ENCODE results near the gene WDR82.

Gene WDR82

DNA sequence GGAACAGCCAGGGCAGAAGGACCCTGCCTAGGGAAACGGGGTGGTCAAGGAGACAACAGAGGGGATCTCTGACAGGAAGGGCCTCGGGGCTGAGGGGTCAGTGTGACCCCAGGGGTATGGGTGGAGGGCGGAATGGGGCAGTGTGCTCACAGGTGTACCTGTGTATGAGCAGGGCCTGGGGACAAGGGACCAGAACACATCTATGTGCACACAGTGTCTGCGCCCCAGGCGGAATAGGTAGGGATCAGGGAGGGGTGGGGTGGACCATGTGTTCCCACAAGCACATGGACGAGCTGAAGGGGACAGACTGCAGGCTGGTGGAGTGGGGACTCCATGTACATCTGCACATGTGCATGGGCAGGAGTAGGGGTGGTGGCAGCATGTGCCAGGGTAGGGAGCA lies 48.0 kb downstream of the WDR82 start:
- no peak overlapping the region for H3K27ac ChIP-seq
- TF ChIP-seq, protein P1, sequence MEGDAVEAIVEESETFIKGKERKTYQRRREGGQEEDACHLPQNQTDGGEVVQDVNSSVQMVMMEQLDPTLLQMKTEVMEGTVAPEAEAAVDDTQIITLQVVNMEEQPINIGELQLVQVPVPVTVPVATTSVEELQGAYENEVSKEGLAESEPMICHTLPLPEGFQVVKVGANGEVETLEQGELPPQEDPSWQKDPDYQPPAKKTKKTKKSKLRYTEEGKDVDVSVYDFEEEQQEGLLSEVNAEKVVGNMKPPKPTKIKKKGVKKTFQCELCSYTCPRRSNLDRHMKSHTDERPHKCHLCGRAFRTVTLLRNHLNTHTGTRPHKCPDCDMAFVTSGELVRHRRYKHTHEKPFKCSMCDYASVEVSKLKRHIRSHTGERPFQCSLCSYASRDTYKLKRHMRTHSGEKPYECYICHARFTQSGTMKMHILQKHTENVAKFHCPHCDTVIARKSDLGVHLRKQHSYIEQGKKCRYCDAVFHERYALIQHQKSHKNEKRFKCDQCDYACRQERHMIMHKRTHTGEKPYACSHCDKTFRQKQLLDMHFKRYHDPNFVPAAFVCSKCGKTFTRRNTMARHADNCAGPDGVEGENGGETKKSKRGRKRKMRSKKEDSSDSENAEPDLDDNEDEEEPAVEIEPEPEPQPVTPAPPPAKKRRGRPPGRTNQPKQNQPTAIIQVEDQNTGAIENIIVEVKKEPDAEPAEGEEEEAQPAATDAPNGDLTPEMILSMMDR (IDR thresholded peaks at IDR 0.05; ENCODE audit: low read depth, low read length) = no peak
- H3K27me3 ChIP-seq (ENCODE audit: insufficient read depth, low read depth, severe bottlenecking) = no peaks in the 10 kb centered on the region
- DNase-seq = no peak
- H3K9me3 ChIP-seq (ENCODE audit: severe bottlenecking) = no peaks in the 10 kb centered on the region
- no peak overlapping the region for H3K4me3 ChIP-seq (ENCODE audit: low read depth, low read length)
- peaks cover 8% of the 10 kb centered on the region for H3K36me3 ChIP-seq

GRCh38 chr3:52229656-52230055 lies 48.8 kb downstream of the WDR82 start:
- TF ChIP-seq, protein P1 (IDR thresholded peaks at IDR 0.05; ENCODE audit: low read depth, low read length) = no peak
- Histone ChIP-seq H3K27me3 (ENCODE audit: insufficient read depth, low read depth, severe bottlenecking) (no peaks in the 10 kb centered on the region), H3K27ac (no peak overlapping the region), H3K4me3 (ENCODE audit: low read depth, low read length) (no peak overlapping the region), H3K36me3 (peaks cover 8% of the 10 kb centered on the region), H3K9me3 (ENCODE audit: severe bottlenecking) (no peaks in the 10 kb centered on the region)
- no peak for DNase-seq

GRCh38 chr3:52228751-52229291 lies 49.6 kb downstream of the WDR82 start:
- Histone ChIP-seq H3K36me3 (peaks cover 8% of the 10 kb centered on the region), H3K9me3 (ENCODE audit: severe bottlenecking) (no peaks in the 10 kb centered on the region), H3K27me3 (ENCODE audit: insufficient read depth, low read depth, severe bottlenecking) (no peaks in the 10 kb centered on the region), H3K4me3 (ENCODE audit: low read depth, low read length) (no peak overlapping the region), H3K27ac (no peak overlapping the region)
- TF ChIP-seq, protein P1 (IDR thresholded peaks at IDR 0.05; ENCODE audit: low read depth, low read length) = no peak
- DNase-seq = no peak

GRCh38 chr3:52228266-52228665 lies 50.2 kb downstream of the WDR82 start:
- Histone ChIP-seq H3K4me3 (ENCODE audit: low read depth, low read length) (no peak overlapping the region), H3K27me3 (ENCODE audit: insufficient read depth, low read depth, severe bottlenecking) (no peaks in the 10 kb centered on the region), H3K27ac (no peak overlapping the region), H3K9me3 (ENCODE audit: severe bottlenecking) (no peaks in the 10 kb centered on the region), H3K36me3 (peaks cover 8% of the 10 kb centered on the region)
- no peak for DNase-seq
- TF ChIP-seq, protein P1 (IDR thresholded peaks at IDR 0.05; ENCODE audit: low read depth, low read length) = no peak

DNA sequence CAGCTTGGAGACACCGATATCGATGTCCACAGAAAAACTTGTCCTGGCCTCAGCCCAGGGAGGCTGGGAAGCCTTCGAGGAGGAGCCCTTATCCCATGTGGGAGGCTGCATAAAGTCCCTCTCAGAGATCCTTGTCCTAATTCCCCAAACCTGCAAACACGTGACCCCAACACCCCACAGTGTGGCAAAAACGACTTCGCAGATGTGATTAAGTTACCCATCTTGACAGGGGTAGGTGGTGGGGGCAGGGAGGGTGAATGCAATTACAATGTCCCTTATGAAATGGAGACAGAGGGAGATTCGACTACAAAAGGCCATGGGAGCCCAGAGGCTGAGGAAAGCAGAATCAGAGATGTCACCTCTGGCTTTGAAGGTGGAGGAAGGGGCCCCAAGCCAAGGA lies 50.7 kb downstream of the WDR82 start:
- Histone ChIP-seq H3K27ac (no peak overlapping the region), H3K36me3 (peaks cover 8% of the 10 kb centered on the region), H3K4me3 (ENCODE audit: low read depth, low read length) (no peak overlapping the region), H3K27me3 (ENCODE audit: insufficient read depth, low read depth, severe bottlenecking) (no peaks in the 10 kb centered on the region), H3K9me3 (ENCODE audit: severe bottlenecking) (no peaks in the 10 kb centered on the region)
- TF ChIP-seq, protein P1 (IDR thresholded peaks at IDR 0.05; ENCODE audit: low read depth, low read length) = no peak
- no peak for DNase-seq

DNA sequence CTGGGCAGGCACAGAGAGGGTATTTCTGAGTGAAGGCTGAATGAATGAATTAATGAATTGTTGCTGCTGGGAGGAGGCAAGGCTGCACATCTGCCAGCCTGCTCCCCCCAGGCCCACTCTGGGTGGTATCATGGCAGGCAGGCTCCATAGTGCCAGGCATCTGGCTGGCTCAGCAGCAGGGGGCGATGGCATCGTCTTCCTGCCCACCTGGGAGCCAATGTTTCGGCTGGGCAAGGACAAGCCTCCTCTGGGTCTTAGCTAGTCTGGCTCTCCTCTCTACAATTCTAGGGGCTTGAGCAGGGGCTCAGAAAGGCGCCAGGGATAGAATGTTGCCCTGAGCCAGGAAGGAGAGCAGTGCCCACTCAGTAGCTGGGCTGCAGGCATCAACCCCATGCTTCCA lies 51.3 kb downstream of the WDR82 start:
- H3K4me3 ChIP-seq (ENCODE audit: low read depth, low read length) = no peak overlapping the region
- H3K36me3 ChIP-seq = peaks cover 8% of the 10 kb centered on the region
- no peak overlapping the region for H3K27ac ChIP-seq
- DNase-seq = no peak
- H3K9me3 ChIP-seq (ENCODE audit: severe bottlenecking) = no peaks in the 10 kb centered on the region
- H3K27me3 ChIP-seq (ENCODE audit: insufficient read depth, low read depth, severe bottlenecking) = no peaks in the 10 kb centered on the region
- TF ChIP-seq, protein P1 (IDR thresholded peaks at IDR 0.05; ENCODE audit: low read depth, low read length) = no peak

Data from WERI-Rb-1 (cell line).